ENCODE data around the gene KLLN.

- TF ChIP-seq ZFX (IDR thresholded peaks at IDR 0.05; ENCODE audit: borderline replicate concordance) (no peak), CTCF (IDR thresholded peaks at IDR 0.05) (no peak)
These were observed 18.3 kb downstream of the KLLN start for GRCh38 chr10:87844837-87845623.

Measured in 22Rv1 (cell line).